Measurements from ENCODE around the gene FOXI3.
"Not testable (repeated sequence)": the region's sequence is repeated elsewhere in the genome, so short reads cannot be mapped to it uniquely, and the experiment has no call there.

The FOXI3 gene

GRCh38 chr2:88437010-88437409 is 15.5 kb downstream of the FOXI3 start:
- Histone ChIP-seq H3K27ac (ENCODE audit: extremely low read depth, low read depth, low read length) (no peak overlapping the region), H3K9me3 (ENCODE audit: control insufficient read depth, insufficient read depth, low read depth, low read length) (no peaks in the 10 kb centered on the region), H3K4me1 (ENCODE audit: control insufficient read depth, insufficient read depth, low read length) (no peaks in the 10 kb centered on the region), H3K36me3 (ENCODE audit: control insufficient read depth in 2 of 2, insufficient read depth in 1 of 2, low read length in 2 of 2) (no peaks in the 10 kb centered on the region), H3K4me3 (ENCODE audit: low read depth, low read length) (no peak overlapping the region)
- POLR2A ChIA-PET: no interaction called here
- no peak for TF ChIP-seq ZFP37 (tag by site-specific recombination; IDR thresholded peaks at IDR 0.05)
- peak; percentile 65 for TF ChIP-seq SCRT2 (tag by site-specific recombination; IDR thresholded peaks at IDR 0.05)
- no peak for TF ChIP-seq ZNF19 (tag by site-specific recombination; IDR thresholded peaks at IDR 0.05; ENCODE audit: low read depth)
- CTCF ChIA-PET: interaction anchor here (0.6 to 1.1 kb wide), 3 partner anchors 17 to 1204 kb away, joined by 3 to 9 read pairs (median 4); no protein-coding TSS in a partner anchor

- POLR2A ChIA-PET: interaction anchor here (0.7 kb wide), 1 partner anchor 65 kb away, joined by 4 read pairs; no protein-coding TSS in a partner anchor
These were observed 22.6 kb downstream of the FOXI3 start for GRCh38 chr2:88429929-88430328.

GRCh38 chr2:88423733-88424132 is 28.8 kb downstream of the FOXI3 start:
- CTCF ChIA-PET: interaction anchor here (0.7 kb wide), 1 partner anchor 31 kb away, joined by 4 read pairs; no protein-coding TSS in a partner anchor
- Histone ChIP-seq H3K4me3 (ENCODE audit: low read depth, low read length) (no peak overlapping the region), H3K36me3 (ENCODE audit: control insufficient read depth in 2 of 2, insufficient read depth in 1 of 2, low read length in 2 of 2) (no peaks in the 10 kb centered on the region), H3K27ac (ENCODE audit: extremely low read depth, low read depth, low read length) (no peak overlapping the region), H3K4me1 (ENCODE audit: control insufficient read depth, insufficient read depth, low read length) (no peaks in the 10 kb centered on the region), H3K9me3 (ENCODE audit: control insufficient read depth, insufficient read depth, low read depth, low read length) (no peaks in the 10 kb centered on the region)
- no peak for TF ChIP-seq ZNF214 (tag by site-specific recombination; IDR thresholded peaks at IDR 0.05; ENCODE audit: borderline replicate concordance)
- no peak for TF ChIP-seq ZSCAN16 (tag by site-specific recombination; IDR thresholded peaks at IDR 0.05)
- TF ChIP-seq ZNF670 (tag by site-specific recombination; IDR thresholded peaks at IDR 0.05; ENCODE audit: low read depth): no peak
- POLR2A ChIA-PET: no interaction called here

More at GRCh38 chr2:88429929-88430328, 22.6 kb downstream of the FOXI3 start:
- Histone ChIP-seq H3K9me3 (ENCODE audit: control insufficient read depth, insufficient read depth, low read depth, low read length) (no peaks in the 10 kb centered on the region), H3K36me3 (ENCODE audit: control insufficient read depth in 2 of 2, insufficient read depth in 1 of 2, low read length in 2 of 2) (no peaks in the 10 kb centered on the region), H3K4me1 (ENCODE audit: control insufficient read depth, insufficient read depth, low read length) (no peaks in the 10 kb centered on the region), H3K4me3 (ENCODE audit: low read depth, low read length) (no peak overlapping the region), H3K27ac (ENCODE audit: extremely low read depth, low read depth, low read length) (no peak overlapping the region)
- TF ChIP-seq ZBTB26 (tag by site-specific recombination; optimal IDR thresholded peaks at IDR 0.05) (no peak), ZBTB21 (tag by site-specific recombination; IDR thresholded peaks at IDR 0.05) (no peak), ZNF645 (tag by site-specific recombination; IDR thresholded peaks at IDR 0.05) (no peak), ZNF112 (tag by site-specific recombination; IDR thresholded peaks at IDR 0.05) (no peak), ZNF350 (tag by site-specific recombination; IDR thresholded peaks at IDR 0.05) (no peak), ZNF266 (tag by site-specific recombination; IDR thresholded peaks at IDR 0.05; ENCODE audit: low read depth) (no peak), ZSCAN4 (tag by site-specific recombination; IDR thresholded peaks at IDR 0.05) (no peak), ZBTB49 (tag by site-specific recombination; IDR thresholded peaks at IDR 0.05; ENCODE audit: low read depth) (no peak), ZSCAN16 (tag by site-specific recombination; IDR thresholded peaks at IDR 0.05) (no peak)
- CTCF ChIA-PET: no interaction called here

- CTCF ChIA-PET; H3K4me3 ChIP-seq (ENCODE audit: low read depth, low read length); H3K36me3 ChIP-seq (ENCODE audit: control insufficient read depth in 2 of 2, insufficient read depth in 1 of 2, low read length in 2 of 2); H3K27ac ChIP-seq (ENCODE audit: extremely low read depth, low read depth, low read length); H3K4me1 ChIP-seq (ENCODE audit: control insufficient read depth, insufficient read depth, low read length); H3K9me3 ChIP-seq (ENCODE audit: control insufficient read depth, insufficient read depth, low read depth, low read length): not testable (repeated sequence)
- POLR2A ChIA-PET: interaction anchor here (0.7 kb wide), 1 partner anchor 197 kb away, joined by 3 read pairs; no protein-coding TSS in a partner anchor
These were observed 33.4 kb downstream of the FOXI3 start for GRCh38 chr2:88419051-88419450.
